GM21390 (cell line): ENCODE results near the gene CPTP.

Source experiments
- ATAC-seq: cut with Tn5 transposase; IDR thresholded peaks from one replicate; pipeline ENCODE4 v1.9.1; 2021; ENCODE audit not compliant: unreplicated experiment

The CPTP gene

GRCh38 chr1:1324524-1325287, at the start of gene CPTP, which contains the start of gene INTS11:
TSS of gene CPTP (plus strand) at chr1:1324802. CDS start at chr1:1326911, 2,109 bp downstream.
TSS of gene INTS11 (minus strand) at chr1:1324660. CDS start at chr1:1324608, 52 bp downstream.
- ATAC-seq = peak; percentile 56

GRCh38 chr1:1274931-1275431, 49.6 kb upstream of the CPTP start:
- ATAC-seq = no peak

GRCh38 chr1:1275836-1276235, 48.8 kb upstream of the CPTP start:
- ATAC-seq = no peak

GRCh38 chr1:1278620-1279019, 46.0 kb upstream of the CPTP start:
- ATAC-seq = no peak

- ATAC-seq = no peak
Measured at GRCh38 chr1:1279028-1279427, 45.6 kb upstream of the CPTP start.

GRCh38 chr1:1280782-1281481, 43.7 kb upstream of the CPTP start:
- no peak for ATAC-seq

GRCh38 chr1:1281533-1282321, 42.9 kb upstream of the CPTP start:
- ATAC-seq = no peak

GRCh38 chr1:1282998-1283397, 41.6 kb upstream of the CPTP start:
- no peak for ATAC-seq

GRCh38 chr1:1283821-1284220, 40.8 kb upstream of the CPTP start:
- no peak for ATAC-seq

GRCh38 chr1:1284221-1285101, 40.1 kb upstream of the CPTP start:
- no peak for ATAC-seq

GRCh38 chr1:1285102-1285571, 39.5 kb upstream of the CPTP start:
- no peak for ATAC-seq

- ATAC-seq = no peak
Measured at GRCh38 chr1:1285611-1286311, 38.8 kb upstream of the CPTP start.

GRCh38 chr1:1286313-1287261, 38.0 kb upstream of the CPTP start:
- no peak for ATAC-seq

- ATAC-seq = no peak
Measured at GRCh38 chr1:1287288-1288110, 37.1 kb upstream of the CPTP start.

- no peak for ATAC-seq
Measured at GRCh38 chr1:1290238-1290731, 34.3 kb upstream of the CPTP start.

- no peak for ATAC-seq
Measured at GRCh38 chr1:1291023-1291528, 33.5 kb upstream of the CPTP start.
